Stomach (tissue), 9 donors: ENCODE data around the gene SLFN12. TPM values are rescaled to one million over a fixed set of nuclear protein-coding genes. Genes with fewer than 3 reads are reported as not detected.

Experiments used
- DNase-seq, 2 donors: peaks; one replicate each; pipeline versions ENCODE4 v3.0.0 to v3.0.0-alpha.2; 2013 to 2019
- H3K27ac ChIP-seq, 5 donors: fragments of 200-600 bp in 4 of 5; sonication (generic) in 4 of 5; one replicate each; pipeline ENCODE4 v1.5.1; 2013 to 2019; ENCODE audit warnings: mild to moderate bottlenecking in 1 of 5, moderate library complexity in 1 of 5
- H3K27me3 ChIP-seq, 3 donors: fragments of 200-600 bp; sonication (generic); one replicate each; pipeline ENCODE4 v1.5.1; 2017 to 2019; ENCODE audit warnings: mixed run types in 1 of 3
- H3K36me3 ChIP-seq, 4 donors: fragments of 200-600 bp; sonication (generic); 1 replicate in 3 of 4; 2 replicates in 1 of 4; pipeline ENCODE4 v1.5.1; 2016 to 2019
- H3K4me1 ChIP-seq, 4 donors: fragments of 200-600 bp; sonication (generic); one replicate each; pipeline ENCODE4 v1.5.1; 2016 to 2019
- H3K4me3 ChIP-seq, 4 donors: fragments of 200-600 bp; sonication (generic) in 3 of 4; one replicate each; pipeline ENCODE4 v1.5.1; 2016 to 2019; ENCODE audit warnings: mild to moderate bottlenecking in 1 of 4
- H3K9me3 ChIP-seq, 4 donors: fragments of 200-600 bp; sonication (generic); one replicate each; pipeline ENCODE4 v1.5.1; 2016 to 2019
- CTCF ChIP-seq, 7 experiments: fragments of 450-650 bp in 4 of 7; fragments of 200-600 bp in 3 of 7; sonication (generic) in 3 of 7; IDR thresholded peaks; one replicate each; pipeline ENCODE4 v1.5.1; 2016 to 2019; ENCODE audit warnings: antibody characterized with exemption in 7 of 7, control low read depth in 2 of 7, mild to moderate bottlenecking in 1 of 7
- EP300 ChIP-seq: sonication (generic); formaldehyde crosslinking; IDR thresholded peaks from one replicate; pipeline ENCODE4 v1.6.1; 2017; ENCODE audit warnings: antibody characterized with exemption
- POLR2A ChIP-seq, 4 donors: fragments of 450-650 bp; IDR thresholded peaks; one replicate each; pipeline ENCODE4 v1.6.1; 2016; ENCODE audit warnings: antibody characterized with exemption in 4 of 4, control low read depth in 2 of 4, mild to moderate bottlenecking in 1 of 4, moderate library complexity in 1 of 4
- POLR2AphosphoS5 ChIP-seq, 3 donors: sonication (generic); formaldehyde crosslinking; IDR thresholded peaks; one replicate each; pipeline ENCODE4 v1.6.1; 2016; ENCODE audit warnings: antibody characterized with exemption in 3 of 3
- WGBS, 5 donors: extraction: QIAGEN DNeasy Blood & Tissue Kit in 3 of 5; methylation state at CpG; one replicate each; pipeline versions ENCODE4 v1.1.5 to v1.1.7; 2013 to 2018; 5-methylcytosine and 5-hydroxymethylcytosine counted together
- intact Hi-C: fragments of 100-400 bp; cut with DNase I; formaldehyde crosslinking; loops from one replicate; pipeline ENCODE4 v1.15.1; 2023; ENCODE audit warnings: low total_unique reads
- polyA plus RNA-seq, 3 donors: library from polyadenylated mRNA; stranded (reverse); fragments of 200-250 nt; gene quantifications; one replicate each; pipeline ENCODE4 v1.2.3, GENCODE V29; 2013
- total RNA-seq, 5 donors: library from RNA; depleted of rRNA; stranded (reverse); fragments of >200 nt; gene quantifications; one replicate each; pipeline versions ENCODE4 v1.1.0 to v1.2.3, GENCODE V29; 2014 to 2016
- donor health status: healthy with polysubstance abuse.
- donor health status: Bipolar disorder and iron deficiency.
- donor health status: healthy.

The SLFN12 gene
- total and polyA plus RNA-seq, 8 donors: 0.85 to 182 (median 6.2) TPM

DNA sequence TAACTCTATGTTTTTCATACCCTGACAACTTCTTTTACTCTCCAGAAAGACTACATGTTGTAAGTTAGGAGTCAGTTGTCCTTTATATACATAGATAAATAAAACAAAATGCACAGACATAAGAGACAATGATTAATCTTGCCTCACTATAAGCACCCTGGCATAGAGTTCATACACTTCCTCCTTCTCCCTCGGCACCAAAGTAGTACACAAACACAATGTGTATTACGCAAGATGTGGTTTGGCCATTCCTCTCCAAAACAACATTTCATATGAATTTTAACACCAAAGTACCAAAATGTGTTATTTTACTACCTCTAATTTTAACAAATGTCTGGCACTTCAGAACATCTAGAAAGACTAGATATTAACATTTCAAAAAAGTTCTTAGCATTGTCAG, 41.6 kb downstream of the SLFN12 start:
- no peaks in the 10 kb centered on the region for H3K9me3 ChIP-seq
- TF ChIP-seq POLR2A (IDR thresholded peaks at IDR 0.05): no peak
- TF ChIP-seq CTCF (IDR thresholded peaks at IDR 0.05): no peak
- no peak for TF ChIP-seq POLR2AphosphoS5 (IDR thresholded peaks at IDR 0.05)
- no peak for TF ChIP-seq EP300
- WGBS, 5 donors: 43 to 67% (median 50%) methylated on average over 2 of the region's 2 CpGs

DNA sequence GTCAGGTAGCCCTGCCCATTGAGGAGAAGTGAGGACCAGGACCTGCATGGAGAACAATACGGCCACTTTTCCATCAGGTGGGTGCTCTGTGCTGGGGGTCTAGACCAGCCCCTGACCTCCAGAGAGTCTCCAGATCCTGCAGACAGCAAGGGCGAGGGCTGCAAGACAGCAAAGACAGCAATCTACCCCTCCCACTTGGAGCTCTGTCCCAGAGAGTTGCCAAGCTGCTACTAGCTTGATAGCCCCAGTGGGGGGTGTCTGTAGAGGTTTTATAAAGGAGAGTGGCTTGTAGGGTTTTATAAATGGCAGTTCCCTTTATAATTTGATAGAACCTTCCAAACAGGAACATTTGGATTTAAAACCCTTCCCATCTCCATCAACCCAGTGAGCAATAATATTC, 42.1 kb downstream of the SLFN12 start:
- Histone ChIP-seq H3K36me3 (no peaks in the 10 kb centered on the region), H3K4me1 (no peaks in the 10 kb centered on the region), H3K27ac (no peak overlapping the region), H3K9me3 (no peaks in the 10 kb centered on the region), H3K27me3 (peaks cover 0 to 13% (median 0%) of the 10 kb centered on the region in 3 donors), H3K4me3 (no peak overlapping the region)
- 50 to 90% (median 71%) methylated on average over 2 of the region's 2 CpGs for WGBS, 5 donors
- no peak for TF ChIP-seq CTCF (IDR thresholded peaks at IDR 0.05)
- no peak for TF ChIP-seq POLR2A (IDR thresholded peaks at IDR 0.05)
- no peak for TF ChIP-seq POLR2AphosphoS5 (IDR thresholded peaks at IDR 0.05)
- no peak for TF ChIP-seq EP300
- no peak for DNase-seq
- intact Hi-C loops: no loop called here

More for the DNA sequence above, 41.6 kb downstream of the SLFN12 start:
- no peak for DNase-seq
- intact Hi-C loops: no loop called here
- H3K27ac ChIP-seq: no peak overlapping the region
- H3K4me1 ChIP-seq: no peaks in the 10 kb centered on the region
- H3K36me3 ChIP-seq: no peaks in the 10 kb centered on the region
- H3K27me3 ChIP-seq: peaks cover 0 to 13% (median 0%) of the 10 kb centered on the region in 3 donors
- H3K4me3 ChIP-seq: no peak overlapping the region

GRCh38 chr17:35387496-35387895, 44.8 kb downstream of the SLFN12 start:
- peaks cover 0 to 13% (median 0%) of the 10 kb centered on the region in 3 donors for H3K27me3 ChIP-seq

GRCh38 chr17:35377706-35378105, 54.6 kb downstream of the SLFN12 start:
- no peak for TF ChIP-seq POLR2AphosphoS5 (IDR thresholded peaks at IDR 0.05)
- TF ChIP-seq POLR2A (IDR thresholded peaks at IDR 0.05): no peak
- no peak for TF ChIP-seq CTCF (IDR thresholded peaks at IDR 0.05)
- no peak for TF ChIP-seq EP300
- H3K36me3 ChIP-seq: no peaks in the 10 kb centered on the region
- 78 to 88% (median 82%) methylated on average over 3 of the region's 3 CpGs for WGBS, 5 donors
- no peak overlapping the region for H3K4me3 ChIP-seq
- H3K4me1 ChIP-seq: peaks cover 9 to 25% (median 21%) of the 10 kb centered on the region in 4 donors
- no peak for DNase-seq
- peaks cover 0 to 19% (median 15%) of the 10 kb centered on the region in 3 donors for H3K27me3 ChIP-seq
- intact Hi-C loops: no loop called here
- H3K27ac ChIP-seq: no peak overlapping the region
- H3K9me3 ChIP-seq: peaks cover 0 to 3% (median 0%) of the 10 kb centered on the region in 4 donors

More at GRCh38 chr17:35387496-35387895, 44.8 kb downstream of the SLFN12 start:
- no peaks in the 10 kb centered on the region for H3K4me1 ChIP-seq
- H3K9me3 ChIP-seq: no peaks in the 10 kb centered on the region
- intact Hi-C loops: no loop called here
- H3K27ac ChIP-seq: no peak overlapping the region
- H3K36me3 ChIP-seq: no peaks in the 10 kb centered on the region
- TF ChIP-seq CTCF (IDR thresholded peaks at IDR 0.05): no peak
- TF ChIP-seq POLR2A (IDR thresholded peaks at IDR 0.05): no peak
- TF ChIP-seq POLR2AphosphoS5 (IDR thresholded peaks at IDR 0.05): no peak
- TF ChIP-seq EP300: no peak
- DNase-seq: no peak
- no peak overlapping the region for H3K4me3 ChIP-seq
